ENCODE data around the gene PGGHG.

PGGHG gene

GRCh38 chr11:256952-257737 is 31.8 kb upstream of the PGGHG start:
- TF ChIP-seq CTCF (conservative IDR thresholded peaks at IDR 0.05; ENCODE audit: low read depth, low read length): no peak
- H3K4me3 ChIP-seq (ENCODE audit: low read depth, low read length): no peak overlapping the region
- no peak for DNase-seq (ENCODE audit: low read depth)

GRCh38 chr11:257766-258493 is 31.0 kb upstream of the PGGHG start:
- no peak for DNase-seq (ENCODE audit: low read depth)
- H3K4me3 ChIP-seq (ENCODE audit: low read depth, low read length): no peak overlapping the region
- peak; percentile 24 for TF ChIP-seq CTCF (conservative IDR thresholded peaks at IDR 0.05; ENCODE audit: low read depth, low read length)

- no peak for TF ChIP-seq CTCF (conservative IDR thresholded peaks at IDR 0.05; ENCODE audit: low read depth, low read length)
- no peak for DNase-seq (ENCODE audit: low read depth)
- H3K4me3 ChIP-seq (ENCODE audit: low read depth, low read length): no peak overlapping the region
These were observed 29.5 kb upstream of the PGGHG start for GRCh38 chr11:259413-259812.

- no peak for TF ChIP-seq CTCF (conservative IDR thresholded peaks at IDR 0.05; ENCODE audit: low read depth, low read length)
- no peak for DNase-seq (ENCODE audit: low read depth)
- no peak overlapping the region for H3K4me3 ChIP-seq (ENCODE audit: low read depth, low read length)
These were observed 27.3 kb upstream of the PGGHG start for GRCh38 chr11:261624-262023.

GRCh38 chr11:266676-267439 is 22.1 kb upstream of the PGGHG start:
- H3K4me3 ChIP-seq (ENCODE audit: low read depth, low read length): no peak overlapping the region
- no peak for DNase-seq (ENCODE audit: low read depth)

GRCh38 chr11:267491-267994 is 21.4 kb upstream of the PGGHG start:
- no peak for DNase-seq (ENCODE audit: low read depth)
- no peak overlapping the region for H3K4me3 ChIP-seq (ENCODE audit: low read depth, low read length)
- TF ChIP-seq CTCF (conservative IDR thresholded peaks at IDR 0.05; ENCODE audit: low read depth, low read length): no peak

More at GRCh38 chr11:266676-267439, 22.1 kb upstream of the PGGHG start:
- no peak for TF ChIP-seq CTCF (conservative IDR thresholded peaks at IDR 0.05; ENCODE audit: low read depth, low read length)

Data from choroid plexus epithelial cell (primary cell).